ENCODE data around the gene MRPL48.
A peak's percentile ranks its signal among the peaks of the same experiment; 100 is the strongest.
"Not testable (repeated sequence)": the region's sequence is repeated elsewhere in the genome, so short reads cannot be mapped to it uniquely, and the experiment has no call there.

MRPL48 gene

DNA sequence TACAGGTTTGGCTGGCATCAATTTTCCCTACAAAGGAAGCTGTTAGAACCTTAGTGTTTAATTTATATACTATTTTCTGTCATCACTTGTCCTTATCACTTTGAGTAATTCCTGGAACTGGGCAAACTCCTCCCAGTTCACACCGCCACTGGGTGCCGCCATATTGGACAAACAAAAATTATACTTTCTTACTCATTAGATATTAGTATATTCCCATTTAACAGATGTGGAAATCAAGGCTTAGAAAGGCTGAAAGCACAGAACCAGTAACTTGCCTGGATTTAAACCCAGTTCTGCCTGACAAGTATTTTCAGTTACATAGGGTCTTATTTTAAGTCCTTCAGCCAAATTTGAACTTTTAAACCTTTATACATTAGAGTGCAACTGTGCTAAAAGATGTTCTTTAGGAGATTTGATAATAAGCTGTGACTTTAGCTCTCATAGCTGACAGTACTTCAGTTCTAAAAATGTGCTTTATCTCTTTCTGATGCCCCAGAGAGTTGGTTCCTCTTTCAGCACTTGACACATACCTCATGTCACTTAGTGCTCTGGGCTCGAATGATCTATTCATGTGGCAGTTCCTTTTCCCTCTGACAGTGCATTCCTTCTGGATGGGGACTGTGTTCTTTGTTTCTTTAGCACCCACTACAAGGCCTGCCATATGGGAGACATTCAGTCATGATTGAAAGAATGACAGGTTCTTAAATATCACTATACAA is 63.5 kb downstream of the MRPL48 start:
- no peak for DNase-seq

- no peak for DNase-seq
Measured at GRCh38 chr11:73852049-73852448, 64.4 kb downstream of the MRPL48 start.

DNA sequence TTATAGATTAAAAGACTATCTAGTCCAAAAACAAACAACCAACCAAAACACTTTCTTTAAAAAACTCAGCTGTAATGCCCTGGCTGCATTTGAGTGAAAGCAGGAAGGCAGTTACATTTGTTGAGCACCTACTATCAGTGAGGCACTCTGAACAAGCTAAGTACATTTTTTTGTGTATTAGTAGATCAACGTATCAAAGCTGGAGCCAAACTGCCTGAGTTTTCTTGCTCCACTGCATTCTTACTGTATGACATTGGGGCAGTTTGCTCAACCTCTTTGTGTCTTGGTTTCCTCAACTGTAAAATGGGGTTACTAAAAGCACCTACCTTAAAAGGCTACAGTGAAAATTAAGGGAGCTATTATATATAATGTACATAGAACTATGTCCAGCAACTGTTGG is 67.0 kb downstream of the MRPL48 start:
- DNase-seq: no peak

- no peak for DNase-seq
Measured at GRCh38 chr11:73856031-73856567, 68.4 kb downstream of the MRPL48 start.

DNA sequence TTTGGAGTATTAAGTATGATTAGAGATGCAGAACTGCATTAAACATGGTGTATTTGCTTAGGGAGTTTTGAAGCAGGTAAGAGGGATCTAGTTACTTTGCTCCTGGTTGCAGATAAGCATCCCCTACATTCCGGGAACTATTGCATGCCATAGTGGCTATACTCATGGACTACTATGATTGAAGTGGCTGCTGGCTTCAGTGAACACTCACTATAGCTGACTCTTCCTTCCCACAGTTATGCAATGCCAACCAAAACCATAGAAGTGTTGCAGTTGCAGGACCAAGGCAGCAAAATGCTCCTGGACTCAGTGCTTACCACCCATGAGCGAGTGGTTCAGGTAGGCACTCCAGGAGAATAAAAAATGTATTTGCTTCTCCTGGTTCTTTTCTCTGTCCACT is 72.0 kb downstream of the MRPL48 start:
- no peak for DNase-seq

DNA sequence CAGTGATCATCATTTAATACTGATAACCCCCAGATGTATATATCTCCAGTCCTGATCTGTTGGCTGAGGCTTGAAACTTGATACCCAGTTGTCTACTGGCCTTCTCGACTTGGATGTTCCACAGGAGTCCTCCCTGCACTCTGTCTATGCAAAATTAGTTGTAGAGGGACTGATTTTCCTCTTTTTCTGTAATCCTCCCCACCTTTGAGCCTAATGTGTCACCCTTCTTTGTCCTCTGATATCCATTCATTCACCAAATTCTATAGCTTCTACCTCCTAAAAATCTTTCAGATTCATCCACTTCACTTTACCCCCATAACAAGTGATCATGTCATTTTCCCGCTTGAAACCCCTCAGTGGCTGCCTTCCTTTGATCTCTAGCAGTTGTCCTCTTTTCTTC is 72.5 kb downstream of the MRPL48 start:
- no peak for DNase-seq

- DNase-seq: no peak
Measured at GRCh38 chr11:73862986-73863385, 75.3 kb downstream of the MRPL48 start.

GRCh38 chr11:73866095-73866579 is 78.5 kb downstream of the MRPL48 start:
- no peak for DNase-seq

DNA sequence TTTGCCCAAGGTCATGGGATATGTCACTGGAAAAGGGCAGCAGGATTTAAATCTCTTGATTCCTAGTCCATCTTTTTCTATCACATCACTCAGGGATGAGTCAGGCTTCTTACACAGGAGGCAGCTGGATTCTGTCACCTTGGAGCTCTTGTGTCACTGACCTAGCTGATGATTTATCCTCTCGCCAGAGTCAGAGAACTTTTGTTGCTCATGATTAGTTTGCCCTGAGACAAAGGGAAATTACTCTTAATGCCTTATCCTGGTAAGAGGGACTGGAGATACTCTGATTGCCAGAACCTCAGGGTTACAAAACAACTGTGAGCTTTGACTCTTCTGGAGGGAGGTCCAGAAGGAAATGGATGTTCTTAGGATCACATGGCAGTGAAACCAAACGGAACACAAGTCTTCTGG is 78.9 kb downstream of the MRPL48 start:
- no peak for DNase-seq

DNA sequence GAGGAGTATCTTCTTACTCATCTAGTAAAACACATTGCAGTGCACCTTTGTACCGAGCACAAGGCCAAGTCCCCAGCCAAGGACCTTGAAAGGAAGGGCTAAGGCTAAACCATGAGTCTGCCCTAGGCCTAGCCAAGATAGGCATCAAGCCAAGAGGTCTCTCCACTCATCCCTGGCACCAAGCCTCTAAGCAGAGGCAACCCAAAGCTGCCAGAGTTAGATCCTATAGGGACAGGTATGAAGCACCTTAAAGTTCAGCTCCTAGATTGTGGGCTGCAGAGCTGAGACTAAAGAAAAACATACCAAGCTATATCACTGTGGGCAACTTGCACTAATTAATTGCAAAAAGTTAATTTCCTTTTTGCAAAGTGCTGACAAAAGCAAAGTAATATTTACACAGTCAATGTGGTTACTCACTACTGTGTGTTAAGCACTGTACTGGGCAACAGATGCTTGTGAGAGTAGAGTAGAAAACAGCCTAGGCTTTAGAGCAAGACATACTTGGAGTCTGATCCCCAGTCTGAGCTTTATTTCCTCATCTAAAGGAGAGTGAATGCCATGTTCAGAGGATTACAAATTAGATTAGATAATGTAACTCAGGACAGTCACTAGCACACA is 81.8 kb downstream of the MRPL48 start:
- no peak for DNase-seq

GRCh38 chr11:73870261-73870660 is 82.6 kb downstream of the MRPL48 start:
- no peak for DNase-seq

DNA sequence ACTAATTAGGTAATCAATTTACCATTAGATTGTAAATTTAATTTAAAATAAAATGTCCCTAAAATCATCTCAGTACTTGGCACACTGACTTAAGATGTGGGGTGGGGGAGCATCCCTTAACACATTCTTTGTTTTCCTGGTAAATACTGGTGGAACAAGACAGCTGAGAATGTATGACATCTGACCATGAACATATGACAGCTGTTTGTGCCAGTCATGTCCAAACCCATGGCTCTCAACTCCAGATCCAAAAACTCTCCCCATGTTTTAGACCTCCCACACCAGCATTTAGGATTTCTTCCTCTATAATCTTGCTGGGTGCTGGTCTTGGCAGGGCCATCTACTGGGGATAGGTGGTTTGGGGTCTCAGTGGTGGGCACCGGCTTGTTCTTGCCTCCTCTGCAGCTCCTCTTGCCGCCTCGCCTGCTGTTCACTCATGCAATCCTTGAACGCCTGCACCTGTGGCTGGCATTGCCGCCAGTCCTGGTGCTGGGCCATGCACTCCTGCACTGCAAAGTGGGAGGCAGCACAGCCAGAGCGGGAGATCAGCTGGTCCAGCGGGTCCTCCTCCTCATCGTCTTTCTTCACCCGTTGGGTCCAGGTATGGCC is 85.2 kb downstream of the MRPL48 start:
- DNase-seq: no peak

DNA sequence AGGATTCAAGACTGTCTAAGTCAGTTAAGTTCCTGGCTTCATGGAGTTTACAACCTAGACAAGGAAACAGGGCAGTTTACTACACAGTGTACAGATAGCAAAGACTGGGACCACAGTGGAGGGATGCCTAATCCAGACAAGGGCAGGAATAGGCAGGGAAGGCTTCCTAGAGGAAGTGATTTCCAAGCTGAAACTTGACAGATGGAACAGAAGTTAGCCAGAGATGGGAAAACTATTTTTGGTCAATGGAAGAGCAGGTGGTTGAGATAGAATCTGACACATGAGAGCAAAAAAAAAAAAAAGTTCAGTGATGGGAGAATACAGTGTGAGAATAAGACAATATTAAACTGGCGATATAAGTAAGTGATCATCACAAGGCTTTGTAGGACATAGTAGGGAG is 87.7 kb downstream of the MRPL48 start:
- DNase-seq: no peak

DNA sequence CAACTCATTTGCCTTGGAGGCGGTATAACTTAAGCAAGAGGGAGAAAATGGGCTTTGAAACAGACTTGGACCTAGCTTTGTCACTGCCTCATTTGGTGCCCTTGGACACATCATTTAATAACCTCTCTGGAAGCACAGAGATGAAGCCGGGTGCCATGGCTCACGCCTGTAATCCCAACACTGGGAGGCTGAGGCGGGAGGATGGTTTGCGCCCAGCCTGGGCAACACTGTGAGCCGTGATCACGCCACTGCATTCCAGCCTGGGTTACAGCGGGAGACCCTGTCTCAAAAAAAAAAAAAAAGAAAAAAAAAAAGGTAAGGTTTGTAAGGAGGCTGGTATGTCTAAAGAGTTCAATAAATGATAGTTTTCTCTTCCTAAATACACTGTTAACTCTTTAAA is 88.2 kb downstream of the MRPL48 start:
- DNase-seq: no peak

GRCh38 chr11:73876424-73877310 is 89.0 kb downstream of the MRPL48 start, which contains the start of the genes COA4 and PAAF1:
Gene COA4 (minus strand): TSS chr11:73876846. CDS start chr11:73873378, 3,468 bp downstream.
Gene PAAF1 (plus strand): TSS chr11:73876999. CDS start chr11:73877022, 23 bp downstream.
- peak; percentile 97 for DNase-seq

DNA sequence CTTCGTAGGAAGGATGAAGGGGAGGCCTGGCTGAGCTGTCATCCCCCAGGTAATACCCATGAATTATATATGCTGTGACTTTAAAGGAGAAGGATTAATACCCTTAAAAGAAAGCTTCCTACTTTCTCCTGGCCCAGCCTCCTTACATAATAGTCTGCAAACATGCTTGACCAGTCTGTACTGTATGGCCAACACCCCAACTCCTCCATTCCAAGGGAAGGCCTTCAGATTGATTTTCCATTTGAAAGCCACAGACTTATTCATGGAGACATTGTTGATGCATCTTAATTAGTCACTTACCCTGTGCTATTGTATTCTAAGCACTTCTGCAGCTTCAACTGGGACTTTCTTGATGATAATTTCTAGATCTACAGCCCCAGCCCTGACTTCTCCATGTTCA is 91.1 kb downstream of the MRPL48 start:
- no peak for DNase-seq

GRCh38 chr11:73880449-73880848 is 92.8 kb downstream of the MRPL48 start:
- not testable (repeated sequence) for DNase-seq

DNA sequence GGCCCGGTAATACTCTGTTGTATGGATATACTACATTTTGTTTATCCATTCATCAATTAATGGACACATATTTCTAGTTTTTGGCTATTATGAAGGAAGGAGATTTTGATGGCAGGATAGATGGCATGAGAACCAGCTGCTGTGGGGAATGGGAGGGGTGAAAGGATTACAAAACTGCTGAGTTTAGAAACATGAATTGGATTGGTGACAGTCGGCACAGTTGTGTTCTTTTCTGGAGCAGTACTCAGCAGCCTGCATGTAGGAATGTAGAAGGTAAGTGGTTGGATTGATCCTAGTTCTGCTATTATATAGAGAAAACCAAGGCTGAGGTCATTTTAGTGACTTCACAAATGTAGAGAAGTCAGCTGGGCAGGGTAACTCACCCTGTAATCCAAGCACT is 96.2 kb downstream of the MRPL48 start:
- DNase-seq: no peak

DNA sequence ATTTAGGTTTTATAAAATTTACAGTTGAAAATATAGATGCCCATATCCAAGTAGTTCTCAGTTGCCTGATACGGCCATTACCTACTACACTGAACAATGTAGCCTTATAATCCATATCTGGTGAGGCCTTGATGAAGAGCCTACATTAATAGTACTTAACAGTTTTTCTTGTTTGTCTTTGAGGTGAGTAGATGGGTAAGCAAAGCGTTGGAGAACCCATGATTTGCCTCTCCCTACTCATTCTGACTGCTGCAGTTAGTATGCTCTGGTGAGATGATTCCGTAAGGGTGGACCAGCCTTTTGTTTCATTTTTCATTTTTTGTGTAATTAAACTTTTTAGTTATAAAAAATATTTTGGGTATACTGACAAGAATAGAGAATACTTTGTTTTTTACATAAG is 100.6 kb downstream of the MRPL48 start:
- no peak for DNase-seq

DNA sequence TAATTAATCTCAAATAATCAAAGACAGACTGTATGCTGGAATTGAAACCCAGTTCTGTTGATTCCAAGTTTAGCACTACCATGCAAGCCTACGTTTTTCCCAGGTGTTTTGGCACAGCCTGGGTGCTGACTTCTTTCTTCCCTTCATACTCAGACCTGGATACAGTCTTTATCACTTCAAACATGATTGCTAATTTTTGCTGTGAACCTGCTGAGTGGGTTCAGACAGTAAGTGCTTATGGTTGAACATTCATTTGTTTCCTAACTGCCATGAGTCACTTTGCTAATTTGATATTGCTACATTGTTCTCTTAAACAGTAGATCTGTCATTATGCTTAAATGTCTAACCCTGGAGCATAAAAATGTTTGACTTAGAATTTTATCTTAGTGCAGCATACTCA is 101.3 kb downstream of the MRPL48 start:
- DNase-seq: no peak

GRCh38 chr11:73889536-73889935 is 101.9 kb downstream of the MRPL48 start:
- no peak for DNase-seq

DNA sequence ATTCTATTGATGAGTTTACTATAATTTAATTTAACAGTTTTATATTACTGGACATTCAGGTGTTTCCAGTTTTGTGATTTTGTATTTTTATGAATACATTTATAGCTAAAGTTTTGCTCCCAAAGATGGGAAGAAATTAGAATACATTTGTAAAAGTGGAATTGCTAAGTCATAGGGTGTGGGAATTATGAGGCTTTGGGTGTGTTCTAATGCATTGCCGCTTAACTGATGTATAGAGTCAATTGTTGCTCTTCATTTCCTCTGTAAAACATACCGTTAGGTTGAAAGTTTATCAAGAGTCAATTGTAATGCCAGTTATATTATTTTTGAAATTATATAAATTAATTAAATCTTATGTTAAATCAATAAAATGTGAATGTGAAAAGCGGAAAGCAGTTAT is 105.4 kb downstream of the MRPL48 start:
- DNase-seq: no peak

Measured in DMS153 (cell line).